Smooth muscle cell (in vitro differentiated cells): ENCODE measurements around the gene ANO10. TPM values are rescaled to one million over a fixed set of nuclear protein-coding genes. Genes with fewer than 3 reads are reported as not detected.

Source experiments
- DNase-seq: peaks from one replicate; lab custom pipeline; 2025; ENCODE audit not compliant: unreplicated experiment; lab: John Stamatoyannopoulos, UW
- H2AFZ ChIP-seq: fragments of 200-600 bp; sonication (generic); 2 replicates; pipeline ENCODE4 v1.6.0; 2016; ENCODE audit warnings: antibody characterized with exemption, low read depth, mild to moderate bottlenecking
- H3F3A ChIP-seq: fragments of 200-600 bp; sonication (generic); 2 replicates; pipeline ENCODE4 v1.6.0; 2017; ENCODE audit warnings: antibody characterized with exemption, low read depth
- H3K27ac ChIP-seq: fragments of 200-600 bp; sonication (generic); 2 replicates; pipeline ENCODE4 v1.5.1; 2016; ENCODE audit warnings: low read depth, mild to moderate bottlenecking
- H3K27me3 ChIP-seq: fragments of 200-600 bp; sonication (generic); 2 replicates; pipeline ENCODE4 v1.6.1; 2016; ENCODE audit warnings: low read depth, mild to moderate bottlenecking
- H3K36me3 ChIP-seq: fragments of 200-600 bp; sonication (generic); 2 replicates; pipeline ENCODE4 v1.5.1; 2016; ENCODE audit warnings: low read depth
- H3K4me1 ChIP-seq: fragments of 200-600 bp; sonication (generic); 2 replicates; pipeline ENCODE4 v1.5.1; 2016; ENCODE audit warnings: low read depth
- H3K4me2 ChIP-seq: fragments of 200-600 bp; sonication (generic); 2 replicates; pipeline ENCODE4 v1.6.0; 2016; ENCODE audit warnings: mild to moderate bottlenecking
- H3K4me3 ChIP-seq: fragments of 200-600 bp; sonication (generic); 2 replicates; pipeline ENCODE4 v1.5.1; 2016; ENCODE audit warnings: mild to moderate bottlenecking
- H3K79me2 ChIP-seq: fragments of 200-600 bp; sonication (generic); 2 replicates; pipeline ENCODE4 v1.6.0; 2016; ENCODE audit warnings: low read depth, mild to moderate bottlenecking
- H3K9ac ChIP-seq: fragments of 200-600 bp; sonication (generic); 2 replicates; pipeline ENCODE4 v1.6.0; 2016; ENCODE audit warnings: low read depth
- H3K9me3 ChIP-seq: fragments of 200-600 bp; sonication (generic); replicated peaks from 2 replicates; pipeline ENCODE4 v1.5.1; 2016; ENCODE audit warnings: low read depth
- H4K20me1 ChIP-seq: fragments of 200-600 bp; sonication (generic); 2 replicates; pipeline ENCODE4 v1.6.0; 2016; ENCODE audit warnings: low read depth
- CTCF ChIP-seq: fragments of 200-600 bp; sonication (generic); IDR thresholded peaks from 2 replicates; pipeline ENCODE4 v1.5.1; 2017; ENCODE audit warnings: borderline replicate concordance, mild to moderate bottlenecking, antibody characterized with exemption; ENCODE audit not compliant: insufficient read depth, poor library complexity, severe bottlenecking
- WGBS: methylation state at CpG from one replicate; pipeline ENCODE4 v1.1.7; 2016; ENCODE audit warnings: low lambda C conversion rate; 5-methylcytosine and 5-hydroxymethylcytosine counted together
- polyA plus RNA-seq: library from polyadenylated mRNA; unstranded; fragments of >200 nt; fragmentation: Nextera tagmentation; extraction: Ambion mirVana; gene quantifications from 2 replicates; pipeline ENCODE4 v1.2.1, GENCODE V29; 2016
- total RNA-seq: library from RNA; depleted of rRNA; stranded (reverse); fragments of >200 nt; gene quantifications from 2 replicates; pipeline ENCODE4 v1.2.3, GENCODE V29; 2014

Gene ANO10
- total and polyA plus RNA-seq, 2 experiments from 2014 or later, result 19.2 to 25.3 TPM

GRCh38 chr3:43389388-43390254, 232.2 kb downstream of the ANO10 start:
- Histone ChIP-seq H3K4me3 (no peak overlapping the region), H3K9me3 (no peaks in the 10 kb centered on the region), H3K36me3 (no peaks in the 10 kb centered on the region), H3K4me1 (no peaks in the 10 kb centered on the region), H3K27ac (no peak overlapping the region), H2AFZ (no peak overlapping the region), H3K9ac (no peak overlapping the region), H3K4me2 (no peak overlapping the region), H4K20me1 (no peaks in the 10 kb centered on the region), H3K27me3 (no peaks in the 10 kb centered on the region), H3F3A (no peaks in the 10 kb centered on the region), H3K79me2 (no peaks in the 10 kb centered on the region)
- no peak for DNase-seq
- no peak for TF ChIP-seq CTCF
- 69% methylated on average over 10 of the region's 10 CpGs for WGBS

GRCh38 chr3:43388915-43389314, 232.9 kb downstream of the ANO10 start:
- Histone ChIP-seq H3K36me3 (no peaks in the 10 kb centered on the region), H3K79me2 (no peaks in the 10 kb centered on the region), H2AFZ (no peak overlapping the region), H3K4me1 (no peaks in the 10 kb centered on the region), H3K4me2 (no peak overlapping the region), H3K9ac (no peak overlapping the region), H3K27ac (no peak overlapping the region), H4K20me1 (peaks cover 3% of the 10 kb centered on the region), H3K27me3 (no peaks in the 10 kb centered on the region), H3K4me3 (no peak overlapping the region), H3K9me3 (no peaks in the 10 kb centered on the region), H3F3A (no peaks in the 10 kb centered on the region)
- TF ChIP-seq CTCF, result no peak
- DNase-seq, result no peak

GRCh38 chr3:43388175-43388574, 233.6 kb downstream of the ANO10 start:
- Histone ChIP-seq H3K9me3 (no peaks in the 10 kb centered on the region), H4K20me1 (peaks cover 3% of the 10 kb centered on the region), H3K9ac (no peak overlapping the region), H3K27ac (no peak overlapping the region), H2AFZ (no peak overlapping the region), H3K27me3 (no peaks in the 10 kb centered on the region), H3K4me3 (no peak overlapping the region), H3K79me2 (no peaks in the 10 kb centered on the region), H3F3A (no peaks in the 10 kb centered on the region), H3K4me2 (no peak overlapping the region), H3K36me3 (no peaks in the 10 kb centered on the region), H3K4me1 (no peaks in the 10 kb centered on the region)
- TF ChIP-seq CTCF, result no peak
- no peak for DNase-seq
- WGBS, result 93% methylated on average over 5 of the region's 5 CpGs

- no peak for DNase-seq
- no peak for TF ChIP-seq CTCF
- Histone ChIP-seq H3F3A (no peaks in the 10 kb centered on the region), H3K4me3 (no peak overlapping the region), H3K27ac (no peak overlapping the region), H3K36me3 (no peaks in the 10 kb centered on the region), H2AFZ (no peak overlapping the region), H3K4me1 (no peaks in the 10 kb centered on the region), H3K9me3 (no peaks in the 10 kb centered on the region), H4K20me1 (peaks cover 2% of the 10 kb centered on the region), H3K9ac (no peak overlapping the region), H3K27me3 (no peaks in the 10 kb centered on the region), H3K79me2 (no peaks in the 10 kb centered on the region), H3K4me2 (no peak overlapping the region)
- WGBS, result 59% methylated on average over 3 of the region's 3 CpGs
Measured at GRCh38 chr3:43379343-43379742, 242.5 kb downstream of the ANO10 start.
